ENCODE measurements around the gene CSTF2.
"Not testable (repeated sequence)": the region's sequence is repeated elsewhere in the genome, so short reads cannot be mapped to it uniquely, and the experiment has no call there.

The CSTF2 gene, protein sequence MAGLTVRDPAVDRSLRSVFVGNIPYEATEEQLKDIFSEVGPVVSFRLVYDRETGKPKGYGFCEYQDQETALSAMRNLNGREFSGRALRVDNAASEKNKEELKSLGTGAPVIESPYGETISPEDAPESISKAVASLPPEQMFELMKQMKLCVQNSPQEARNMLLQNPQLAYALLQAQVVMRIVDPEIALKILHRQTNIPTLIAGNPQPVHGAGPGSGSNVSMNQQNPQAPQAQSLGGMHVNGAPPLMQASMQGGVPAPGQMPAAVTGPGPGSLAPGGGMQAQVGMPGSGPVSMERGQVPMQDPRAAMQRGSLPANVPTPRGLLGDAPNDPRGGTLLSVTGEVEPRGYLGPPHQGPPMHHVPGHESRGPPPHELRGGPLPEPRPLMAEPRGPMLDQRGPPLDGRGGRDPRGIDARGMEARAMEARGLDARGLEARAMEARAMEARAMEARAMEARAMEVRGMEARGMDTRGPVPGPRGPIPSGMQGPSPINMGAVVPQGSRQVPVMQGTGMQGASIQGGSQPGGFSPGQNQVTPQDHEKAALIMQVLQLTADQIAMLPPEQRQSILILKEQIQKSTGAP

DNA sequence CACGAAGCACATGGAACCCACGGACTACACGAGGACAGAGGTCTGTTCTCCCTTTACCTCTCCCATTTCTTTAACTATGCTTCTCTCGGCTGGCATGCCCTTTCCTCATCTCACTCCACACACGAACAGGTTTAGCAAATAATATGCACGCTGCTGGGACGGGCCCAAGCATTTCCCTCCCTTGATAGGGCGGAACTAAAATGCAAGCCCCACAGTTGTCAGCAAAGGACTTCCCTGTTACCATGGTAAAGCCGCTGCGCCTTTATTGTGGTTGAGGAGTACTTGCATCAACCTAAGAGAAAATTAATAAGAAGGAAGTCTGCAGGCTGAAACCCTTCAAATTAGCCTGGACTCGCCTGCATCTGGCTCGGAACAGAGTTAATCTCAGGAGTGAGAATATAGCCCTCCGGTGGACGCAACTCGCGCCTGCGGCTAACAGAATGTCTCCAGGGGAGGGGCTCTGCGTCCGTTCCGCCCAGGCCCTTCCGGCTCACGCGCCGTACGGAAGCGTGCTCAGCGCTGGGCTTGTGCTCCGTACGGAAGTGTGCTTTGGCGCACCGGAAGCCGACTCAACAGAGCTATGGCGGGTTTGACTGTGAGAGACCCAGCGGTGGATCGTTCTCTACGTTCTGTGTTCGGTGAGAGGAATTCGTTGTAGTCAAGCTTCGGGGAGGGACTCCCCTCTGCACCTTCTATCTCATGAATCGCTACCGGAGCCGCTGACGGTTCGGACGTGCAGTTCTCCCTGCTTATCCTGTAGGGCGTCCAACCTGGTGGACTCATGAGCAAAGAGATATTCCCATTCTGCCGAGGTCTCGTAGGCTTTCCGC is at the start of gene CSTF2:
CSTF2 (plus strand) TSS at position 555 of the 830 bp plus-strand sequence; CDS start at position 581, 26 bp downstream.
- peak; percentile 75 for DNase-seq

DNA sequence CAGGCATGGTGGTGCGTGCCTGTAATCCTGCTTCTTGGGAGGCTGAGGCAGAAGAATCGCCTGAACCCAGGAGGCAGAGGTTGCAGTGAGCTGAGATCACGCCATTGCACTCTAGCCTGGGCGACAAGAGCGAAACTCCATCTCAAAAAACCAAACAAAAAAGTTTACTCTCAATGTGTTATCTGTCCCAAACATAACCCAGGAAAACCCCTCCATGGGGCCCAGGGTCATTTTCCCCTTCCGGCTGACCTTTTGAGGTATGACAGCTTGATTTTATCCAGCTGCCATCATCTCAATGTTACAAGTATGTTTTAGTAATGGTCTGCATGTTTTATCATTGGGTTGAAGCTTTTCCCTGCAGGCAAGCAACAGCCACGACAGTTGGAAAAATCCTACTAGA is 23.8 kb upstream of the CSTF2 start:
- not testable (repeated sequence) for DNase-seq

DNA sequence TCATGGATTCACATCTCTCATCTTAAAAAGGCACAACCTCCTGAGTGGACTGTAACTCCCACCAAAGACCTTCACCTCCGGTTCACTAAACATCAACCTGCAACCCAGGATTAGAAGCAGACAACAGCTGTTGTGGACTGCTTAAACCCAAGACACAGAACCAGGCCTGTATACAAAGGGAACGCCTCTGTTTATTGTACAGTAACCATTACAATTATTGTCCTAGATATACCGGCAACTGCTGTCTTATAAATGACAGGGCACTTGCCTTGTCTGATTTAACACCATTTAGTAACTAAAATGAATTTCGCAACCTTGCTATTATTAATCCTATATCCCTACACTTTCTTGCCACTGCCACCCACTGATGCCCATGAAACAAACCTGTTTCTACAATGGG is 22.8 kb upstream of the CSTF2 start:
- DNase-seq = no peak

DNA sequence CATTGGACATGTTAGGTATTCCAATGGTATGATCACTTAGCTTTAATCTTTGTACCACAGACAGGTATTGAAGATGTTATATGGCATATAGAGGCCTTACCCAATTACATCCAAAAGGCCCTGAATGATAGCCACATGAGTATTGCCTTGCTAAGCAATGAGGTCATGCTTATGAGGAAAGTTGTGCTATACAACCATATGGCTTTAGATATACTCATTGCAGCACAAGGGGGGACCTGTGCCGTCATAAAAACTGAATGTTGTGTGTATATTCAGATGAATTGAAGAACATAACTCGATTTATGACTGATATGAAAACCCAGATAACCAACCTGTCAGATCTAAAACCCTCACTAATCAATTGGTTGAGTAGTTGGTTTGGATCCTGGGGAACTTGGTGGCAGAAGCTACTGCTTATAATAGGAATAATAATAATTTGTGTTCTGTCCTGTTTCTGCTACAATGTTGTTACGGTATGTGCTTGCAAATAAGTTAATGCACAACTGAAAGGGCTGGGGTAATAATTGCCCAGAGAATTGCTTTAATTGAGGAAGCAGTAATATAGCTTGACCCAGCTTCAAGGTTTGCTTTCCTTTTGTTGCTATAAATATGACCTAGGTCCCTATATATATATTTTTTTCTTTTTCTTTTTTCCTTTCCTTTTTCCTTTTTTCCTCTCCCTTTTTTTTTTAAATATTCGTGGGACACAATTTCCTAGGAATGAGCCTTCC is 21.5 kb upstream of the CSTF2 start:
- no peak for DNase-seq

DNA sequence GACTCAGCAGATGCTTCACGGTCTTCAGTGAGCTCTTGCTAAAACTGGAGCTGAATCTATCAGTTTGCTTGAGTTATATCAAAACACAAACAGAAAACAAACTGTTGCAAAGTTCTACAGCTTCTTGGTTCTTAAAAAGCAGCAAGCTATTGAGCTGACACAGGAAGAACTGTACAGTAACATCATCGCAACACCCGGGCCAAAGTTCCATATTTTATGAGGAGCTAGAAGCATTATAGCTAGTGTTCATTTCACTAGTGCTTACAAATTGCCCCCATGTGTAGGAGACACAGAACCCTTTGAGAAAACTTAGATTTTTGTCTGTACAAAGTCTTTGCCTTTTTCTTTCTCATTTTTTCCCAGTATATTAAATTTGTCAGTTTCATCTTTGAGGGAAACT is 17.3 kb upstream of the CSTF2 start:
- DNase-seq = no peak

DNA sequence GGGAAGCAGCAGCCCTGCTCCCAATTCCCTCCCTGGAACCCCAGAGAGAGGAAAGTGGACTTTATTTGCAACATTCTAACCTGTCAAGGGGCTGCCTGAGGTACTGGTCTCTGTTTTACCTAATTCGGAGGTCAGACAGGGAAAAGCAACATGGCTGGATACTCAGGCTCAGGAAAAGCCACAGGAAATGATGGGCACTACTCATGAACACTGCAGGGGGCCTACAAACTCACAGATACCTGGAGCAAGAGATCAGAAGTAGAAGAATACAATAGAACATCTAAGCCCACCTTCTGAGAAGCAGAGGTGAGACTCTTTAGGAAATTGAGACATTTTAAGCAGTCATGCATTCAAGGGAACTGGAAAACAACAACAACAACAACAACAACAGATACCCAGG is 15.4 kb upstream of the CSTF2 start:
- DNase-seq = no peak

DNA sequence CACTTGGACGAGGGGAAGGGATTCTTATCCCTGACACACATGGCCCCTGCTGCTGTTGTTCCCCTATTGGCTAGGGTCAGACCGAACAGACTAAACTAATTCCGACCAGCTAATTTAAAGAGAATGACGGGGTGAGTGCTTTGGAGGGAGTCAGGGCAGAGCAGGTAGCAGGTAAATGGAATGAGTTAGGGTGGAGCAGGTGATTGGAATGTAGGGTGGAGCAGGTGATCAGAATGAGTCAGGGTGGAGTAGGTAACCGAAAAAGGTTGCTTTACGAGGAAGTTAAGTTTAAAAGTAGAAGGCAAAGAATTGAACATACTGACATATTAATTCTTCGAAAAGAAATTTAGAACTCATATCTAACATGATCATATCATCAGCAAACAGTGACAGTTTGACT is 11.9 kb upstream of the CSTF2 start:
- DNase-seq = not testable (repeated sequence)

DNA sequence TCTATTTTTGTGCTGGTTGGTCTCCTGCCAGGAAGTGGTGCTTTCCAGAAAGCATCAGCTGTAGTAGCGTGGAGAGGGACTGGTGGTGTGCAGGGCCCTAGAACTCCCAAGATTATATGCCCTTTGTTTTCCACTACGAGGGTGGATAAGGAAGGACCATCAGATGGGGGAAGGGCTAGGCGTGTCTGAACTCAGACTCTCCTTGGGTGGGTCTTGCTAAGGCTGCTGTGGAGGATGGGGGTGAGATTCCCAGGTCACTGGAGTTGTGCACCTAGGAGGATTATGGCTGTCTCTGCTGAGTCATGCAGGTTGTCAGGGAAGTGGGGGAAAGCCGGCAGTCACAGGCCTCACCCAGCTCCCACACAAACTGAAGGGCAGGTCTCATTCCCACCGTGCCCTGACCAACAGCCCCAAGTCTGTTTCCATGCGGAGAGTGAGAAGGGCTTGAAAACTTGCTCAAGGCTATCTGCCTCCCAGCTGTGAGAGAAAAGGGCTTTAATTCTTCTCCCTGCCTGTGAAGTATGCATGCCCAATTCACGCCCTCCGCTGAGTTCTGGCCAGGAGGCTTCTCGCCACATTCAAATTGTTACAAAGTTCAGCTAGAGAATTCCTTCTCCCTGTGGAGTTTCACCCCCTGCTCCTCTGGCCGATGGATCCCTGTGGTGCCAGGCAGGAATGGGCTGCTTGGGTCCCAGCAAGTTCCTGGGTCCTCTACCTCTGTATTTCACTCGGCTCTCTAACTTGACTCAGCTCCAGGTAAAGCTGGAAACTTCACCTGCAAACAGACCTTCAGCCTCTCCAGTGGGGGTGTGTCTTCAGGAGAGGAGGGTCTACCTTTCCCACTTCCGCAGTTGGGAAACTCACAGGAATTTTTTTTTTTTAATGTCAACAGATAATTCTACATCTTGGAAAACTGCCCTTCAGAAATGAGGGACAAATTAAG is 7.7 kb upstream of the CSTF2 start:
- DNase-seq = no peak

DNA sequence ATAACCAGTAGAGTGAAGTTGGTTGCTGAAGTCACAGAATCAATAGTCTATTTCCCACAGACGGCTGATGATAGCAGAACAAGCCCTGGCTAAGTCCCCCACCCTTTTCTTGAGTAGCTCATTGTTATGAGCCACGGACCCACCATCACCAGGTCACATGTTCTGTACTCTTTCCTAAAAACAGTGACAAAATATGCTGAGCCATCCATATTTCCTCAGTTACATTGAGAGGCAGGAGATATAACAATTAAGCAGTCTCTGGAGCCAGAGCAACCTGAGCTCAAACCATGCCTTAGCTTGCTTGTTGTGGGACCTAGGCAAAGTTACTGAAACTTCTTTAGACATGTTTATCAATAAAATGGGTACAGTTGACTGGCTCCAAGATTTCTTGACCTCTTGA is 2.9 kb upstream of the CSTF2 start:
- no peak for DNase-seq

DNA sequence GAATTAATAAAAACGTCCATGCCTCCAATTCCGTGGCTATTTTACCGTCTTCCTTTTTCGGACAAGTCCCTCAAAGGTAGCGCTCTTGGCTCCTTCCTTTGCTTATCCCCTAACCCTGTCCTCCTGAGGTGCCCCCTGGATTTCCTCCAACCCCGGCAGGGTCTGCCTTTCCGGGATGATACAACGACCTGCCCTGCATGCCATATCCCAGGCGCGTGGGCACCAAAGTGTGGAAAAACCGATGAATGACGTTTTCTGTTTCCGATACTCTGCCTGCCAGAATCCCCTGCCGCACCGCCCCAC is 706 bp upstream of the CSTF2 start:
- DNase-seq = no peak

DNA sequence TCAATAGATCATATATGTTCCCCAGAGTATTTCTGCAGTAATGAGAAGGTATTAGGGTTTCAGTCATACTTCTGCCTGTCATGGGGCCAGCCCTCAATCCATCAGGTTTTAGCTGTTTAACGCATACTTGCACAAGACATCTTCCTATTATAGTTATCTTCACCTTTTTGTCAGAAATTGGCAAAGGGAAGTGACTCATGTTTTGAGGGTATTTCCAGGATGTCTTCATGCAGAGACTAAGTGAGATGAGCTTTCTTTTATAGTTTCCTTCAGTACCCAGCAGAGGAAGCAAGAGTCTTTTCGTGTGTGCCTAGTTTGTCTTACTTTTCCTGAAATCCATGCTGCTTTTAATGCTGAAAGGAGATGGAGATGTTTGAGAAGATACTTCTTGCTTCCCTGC is 9.5 kb downstream of the CSTF2 start:
- peak; percentile 12 for DNase-seq

DNA sequence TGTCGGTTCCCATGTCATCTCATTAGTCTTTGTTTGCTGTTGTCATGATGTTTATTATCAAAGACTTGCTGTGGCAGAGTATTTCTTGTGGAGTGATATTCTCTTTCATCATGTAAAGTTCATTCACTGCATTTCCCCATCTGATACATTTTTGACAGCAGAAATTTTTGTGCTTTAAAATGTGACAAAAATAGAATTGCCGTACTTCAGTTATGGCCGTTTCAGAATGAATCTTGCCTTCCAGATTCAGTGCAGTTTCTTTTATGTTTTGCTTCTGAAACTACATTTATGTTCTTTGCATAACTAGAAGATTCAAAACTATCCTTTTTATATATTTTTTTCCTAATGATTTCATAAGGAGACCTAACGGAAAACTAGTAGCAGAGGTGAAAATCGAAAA is 10.0 kb downstream of the CSTF2 start:
- DNase-seq = no peak

DNA sequence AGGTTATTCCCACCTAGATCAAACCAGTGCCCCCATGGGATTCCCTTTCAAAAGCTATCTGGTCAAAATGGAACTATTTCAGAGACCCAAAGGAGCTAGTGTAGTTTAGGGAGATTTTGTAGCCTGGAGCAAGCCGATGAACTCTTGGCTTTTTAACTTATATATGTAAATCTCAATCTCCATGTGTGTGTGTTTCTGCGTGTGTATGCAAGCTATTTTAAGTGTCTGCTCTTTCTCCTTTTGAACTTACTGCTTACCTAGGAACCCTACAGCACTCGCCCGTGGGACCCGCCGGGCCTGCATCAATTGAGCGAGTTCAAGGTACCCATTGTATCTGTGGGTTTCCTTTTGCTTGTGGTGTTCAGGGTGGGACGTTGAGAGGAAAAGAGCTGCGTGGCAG is 10.4 kb downstream of the CSTF2 start:
- DNase-seq = no peak

DNA sequence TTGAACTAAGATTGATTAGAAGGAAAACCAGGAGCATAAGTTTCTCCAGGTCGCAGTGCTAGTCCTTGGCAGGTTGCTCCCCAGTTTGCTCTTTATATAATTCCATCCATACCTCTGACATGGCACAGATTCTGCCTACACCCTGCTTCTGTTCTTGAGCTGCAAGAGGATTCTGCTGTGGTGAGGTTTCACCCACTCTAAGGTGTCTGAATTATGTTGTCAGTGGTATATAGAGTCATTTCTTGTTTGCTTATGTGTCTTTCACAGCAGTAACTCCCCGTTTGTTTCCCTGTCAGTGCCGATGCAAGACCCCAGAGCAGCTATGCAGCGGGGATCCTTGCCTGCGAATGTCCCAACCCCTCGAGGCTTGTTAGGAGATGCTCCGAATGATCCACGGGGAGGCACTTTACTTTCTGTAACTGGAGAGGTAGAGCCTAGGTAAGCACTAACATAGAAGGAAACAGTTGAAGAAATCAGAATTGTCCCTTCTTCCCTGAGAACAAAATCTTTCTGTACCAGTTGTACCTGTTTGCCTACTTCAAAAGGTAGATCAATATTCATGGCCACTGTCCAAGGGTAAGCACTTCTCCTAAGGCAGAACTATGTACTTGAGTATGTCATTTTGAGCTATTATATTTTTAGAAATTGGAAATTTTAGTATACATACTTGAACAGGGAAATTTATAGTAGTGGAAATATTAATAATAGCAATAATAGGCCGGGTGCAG is 11.2 kb downstream of the CSTF2 start:
- no peak for DNase-seq

DNA sequence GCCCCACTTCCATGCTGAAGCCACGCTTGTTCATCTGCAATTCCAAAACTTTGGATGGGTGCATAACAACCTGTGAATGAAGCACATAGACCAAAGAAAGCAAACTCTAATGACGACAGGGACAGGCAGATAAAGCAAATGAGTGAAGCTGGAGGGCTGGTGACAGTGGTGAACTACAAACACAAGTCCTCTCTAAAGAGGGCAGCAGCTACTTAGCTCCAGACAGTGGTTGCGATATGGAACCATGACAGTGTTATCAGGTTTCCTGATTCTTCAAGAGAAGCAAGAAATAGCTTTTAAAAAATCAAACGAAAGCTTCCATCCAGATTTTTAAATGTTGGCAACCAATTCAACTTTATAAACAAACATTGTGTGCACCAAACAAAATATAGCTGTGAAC is 30.1 kb downstream of the CSTF2 start:
- DNase-seq = no peak

DNA sequence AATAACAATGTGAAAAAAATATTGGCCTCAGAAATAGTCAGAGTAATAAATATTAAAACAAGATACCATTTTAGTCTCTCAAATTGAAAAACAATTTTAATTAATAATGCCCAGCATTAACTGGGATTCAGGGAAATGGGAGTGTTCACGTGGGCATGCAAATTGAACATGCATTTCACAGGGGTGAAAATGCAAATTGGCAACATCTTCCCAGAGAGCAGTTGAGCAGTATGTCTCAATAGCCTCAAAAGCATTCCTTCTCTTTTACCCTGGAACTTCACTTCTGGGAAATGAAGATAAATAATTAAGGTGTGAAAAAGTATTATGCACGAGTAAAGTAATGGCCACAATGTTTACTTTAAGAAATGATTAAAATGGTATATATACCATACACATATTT is 32.6 kb downstream of the CSTF2 start:
- DNase-seq = no peak

DNA sequence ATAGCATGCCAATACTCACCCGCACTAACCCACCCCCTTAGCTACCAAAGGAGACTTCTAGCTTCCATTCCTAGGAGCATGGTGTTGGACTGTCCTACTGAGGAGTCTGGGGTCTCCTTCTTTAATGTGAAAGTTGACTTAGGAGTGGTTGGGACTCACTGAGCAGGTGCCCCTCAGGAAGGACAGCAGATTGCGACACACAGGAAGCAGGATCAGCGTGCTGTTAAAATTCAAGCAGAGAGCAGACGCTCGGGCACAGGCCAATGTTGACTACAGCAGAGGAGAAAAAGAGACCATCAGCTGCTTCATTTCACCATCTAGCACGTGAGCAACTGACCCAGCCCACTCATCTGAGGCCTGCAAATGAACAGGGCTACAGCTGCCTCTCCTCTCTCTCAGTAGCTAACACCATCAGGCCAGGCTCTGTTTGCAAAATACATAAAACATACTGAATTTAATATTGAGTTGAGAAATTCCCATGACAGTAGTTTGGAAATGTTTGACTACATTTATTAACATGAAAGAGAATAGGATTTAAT is 43.2 kb downstream of the CSTF2 start:
- DNase-seq = no peak

DNA sequence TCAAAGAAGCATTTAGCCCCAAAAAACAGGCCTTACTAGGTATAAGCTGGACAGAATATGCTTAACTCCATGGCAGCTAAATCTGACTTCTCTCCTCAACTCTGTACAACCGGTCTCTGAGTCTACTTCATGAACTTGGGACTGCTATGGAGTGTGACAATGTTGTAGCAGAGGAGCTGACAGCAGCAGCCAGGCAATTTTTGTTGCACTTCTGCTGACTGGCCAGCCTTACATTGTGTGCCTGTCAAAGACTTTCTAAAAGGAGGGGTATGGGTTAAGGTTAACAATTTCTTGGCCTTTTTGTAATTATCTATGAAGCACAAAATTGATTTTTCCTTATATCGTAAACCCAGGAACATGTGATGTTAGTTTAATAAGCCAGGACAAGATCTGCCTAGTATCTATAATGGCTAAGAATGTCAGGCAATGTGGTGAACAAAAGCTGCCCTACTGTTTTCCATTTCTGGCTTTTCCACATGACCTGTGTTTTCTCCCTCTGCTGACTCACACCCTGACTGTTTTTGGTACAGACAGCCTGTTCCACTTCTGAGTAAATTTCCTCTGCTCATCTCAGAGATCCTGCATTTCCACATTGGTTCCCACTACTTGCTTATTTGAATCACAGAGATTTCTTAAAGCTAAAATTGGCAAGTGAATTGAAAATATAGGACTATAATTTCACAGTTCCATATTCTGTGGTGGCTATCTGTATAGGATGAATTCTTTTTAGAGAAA is 44.6 kb downstream of the CSTF2 start:
- DNase-seq = peak; percentile 49

DNA sequence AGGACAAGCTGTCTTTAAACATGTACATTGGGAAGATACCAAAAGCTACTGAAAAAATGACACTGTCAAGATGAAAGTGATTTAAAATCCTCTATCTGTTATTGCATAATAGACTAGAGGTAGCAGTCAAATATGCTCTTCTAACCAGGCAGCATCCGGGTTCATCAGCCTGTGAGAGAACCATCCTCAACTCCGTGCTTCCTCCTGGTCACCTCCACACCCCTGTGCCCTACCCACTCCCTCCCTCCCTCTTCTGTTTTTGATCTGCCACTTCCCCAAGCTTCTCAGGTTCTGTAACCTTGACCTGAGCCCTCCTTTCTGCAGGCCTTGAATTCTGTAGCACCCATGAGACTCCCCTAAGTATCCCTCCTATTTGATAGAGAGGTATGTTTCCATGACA is 48.1 kb downstream of the CSTF2 start:
- DNase-seq = no peak

DNA sequence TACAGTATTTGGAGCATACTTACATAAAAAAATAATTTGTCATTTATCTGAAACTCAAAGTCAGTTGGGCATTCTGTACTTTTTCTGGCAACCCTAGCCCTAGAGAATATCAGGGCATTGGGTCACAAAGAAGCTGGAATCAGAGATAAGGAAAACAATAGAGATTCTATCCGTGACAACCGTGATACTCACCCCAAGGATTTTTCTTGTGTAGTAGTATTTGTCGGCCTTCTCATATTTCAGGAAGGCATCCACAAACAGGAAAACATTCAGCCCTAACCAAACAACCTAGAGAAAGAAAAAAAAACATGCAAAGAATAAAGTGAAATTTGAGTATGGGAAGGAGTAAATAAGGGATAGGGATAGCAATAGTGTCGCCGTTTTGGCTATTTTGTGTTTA is 50.3 kb downstream of the CSTF2 start:
- no peak for DNase-seq

Measured in HCEC 1CT (cell line).